GM18517 (cell line): ENCODE measurements around the gene ATF6.
"Not testable (repeated sequence)": the region's sequence is repeated elsewhere in the genome, so short reads cannot be mapped to it uniquely, and the experiment has no call there.

ENCODE experiments used
- ATAC-seq: cut with Tn5 transposase; IDR thresholded peaks from one replicate; pipeline ENCODE4 v1.9.1; 2021; ENCODE audit warnings: mild to moderate bottlenecking, moderate library complexity; ENCODE audit not compliant: unreplicated experiment

The ATF6 gene

GRCh38 chr1:161731981-161732718 is 34.0 kb upstream of the ATF6 start:
- no peak for ATAC-seq

GRCh38 chr1:161733526-161733925 is 32.6 kb upstream of the ATF6 start:
- no peak for ATAC-seq

GRCh38 chr1:161735837-161736236 is 30.3 kb upstream of the ATF6 start:
- ATAC-seq, result no peak

- no peak for ATAC-seq
These were observed 29.7 kb upstream of the ATF6 start for GRCh38 chr1:161736335-161736969.

- no peak for ATAC-seq
These were observed 28.5 kb upstream of the ATF6 start for GRCh38 chr1:161737625-161738024.

- peak; percentile 56 for ATAC-seq
These were observed 27.4 kb upstream of the ATF6 start for GRCh38 chr1:161738627-161739287.

GRCh38 chr1:161739865-161740566 is 26.1 kb upstream of the ATF6 start:
- ATAC-seq, result no peak

GRCh38 chr1:161740921-161741320 is 25.2 kb upstream of the ATF6 start:
- no peak for ATAC-seq

- no peak for ATAC-seq
These were observed 22.9 kb upstream of the ATF6 start for GRCh38 chr1:161743231-161743630.

GRCh38 chr1:161747801-161748200 is 18.3 kb upstream of the ATF6 start:
- no peak for ATAC-seq

GRCh38 chr1:161749509-161750407 is 16.4 kb upstream of the ATF6 start, which contains the start of gene DUSP12:
Gene DUSP12 (plus strand): TSS chr1:161749786. CDS start chr1:161749802, 16 bp downstream.
- peak; percentile 96 for ATAC-seq

GRCh38 chr1:161763522-161764098 is 2.5 kb upstream of the ATF6 start:
- ATAC-seq, result no peak

GRCh38 chr1:161768461-161768860 is 2.3 kb downstream of the ATF6 start:
- ATAC-seq, result no peak

GRCh38 chr1:161768986-161769672 is 3.0 kb downstream of the ATF6 start:
- ATAC-seq, result no peak

GRCh38 chr1:161769673-161770045 is 3.5 kb downstream of the ATF6 start:
- ATAC-seq, result not testable (repeated sequence)

- ATAC-seq, result no peak
These were observed 4.1 kb downstream of the ATF6 start for GRCh38 chr1:161770250-161770649.

- ATAC-seq, result no peak
These were observed 5.0 kb downstream of the ATF6 start for GRCh38 chr1:161771161-161771560.

GRCh38 chr1:161771973-161772372 is 5.9 kb downstream of the ATF6 start:
- no peak for ATAC-seq

- ATAC-seq, result no peak
These were observed 6.3 kb downstream of the ATF6 start for GRCh38 chr1:161772397-161772796.
